ENCODE data around the gene HPSE.
"Not testable (repeated sequence)": the region's sequence is repeated elsewhere in the genome, so short reads cannot be mapped to it uniquely, and the experiment has no call there.

The HPSE gene

GRCh38 chr4:83331956-83332355 lies 2.7 kb downstream of the HPSE start:
- DNase-seq (ENCODE audit: low read depth in 2 of 2) = no peak

GRCh38 chr4:83329521-83330110 lies 5.0 kb downstream of the HPSE start:
- DNase-seq (ENCODE audit: low read depth in 2 of 2) = no peak

- DNase-seq (ENCODE audit: low read depth in 2 of 2) = no peak
These were observed 6.0 kb downstream of the HPSE start for GRCh38 chr4:83328521-83329187.

GRCh38 chr4:83326546-83326945 lies 8.1 kb downstream of the HPSE start:
- DNase-seq (ENCODE audit: low read depth in 2 of 2) = no peak

GRCh38 chr4:83325306-83325705 lies 9.3 kb downstream of the HPSE start:
- not testable (repeated sequence) for DNase-seq (ENCODE audit: low read depth in 2 of 2)

- DNase-seq (ENCODE audit: low read depth in 2 of 2) = no peak
These were observed 11.5 kb downstream of the HPSE start for GRCh38 chr4:83323136-83323535.

- no peak for DNase-seq (ENCODE audit: low read depth in 2 of 2)
These were observed 14.1 kb downstream of the HPSE start for GRCh38 chr4:83320548-83320947.

GRCh38 chr4:83318666-83319065 lies 16.0 kb downstream of the HPSE start:
- no peak for DNase-seq (ENCODE audit: low read depth in 2 of 2)

GRCh38 chr4:83317671-83318070 lies 17.0 kb downstream of the HPSE start:
- DNase-seq (ENCODE audit: low read depth in 2 of 2) = no peak

- no peak for DNase-seq (ENCODE audit: low read depth in 2 of 2)
These were observed 18.0 kb downstream of the HPSE start for GRCh38 chr4:83316459-83317165.

- no peak for DNase-seq (ENCODE audit: low read depth in 2 of 2)
These were observed 19.2 kb downstream of the HPSE start for GRCh38 chr4:83315341-83315870.

GRCh38 chr4:83308672-83309071 lies 26.0 kb downstream of the HPSE start:
- no peak for DNase-seq (ENCODE audit: low read depth in 2 of 2)

- DNase-seq (ENCODE audit: low read depth in 2 of 2) = no peak
These were observed 26.7 kb downstream of the HPSE start for GRCh38 chr4:83307920-83308319.

- DNase-seq (ENCODE audit: low read depth in 2 of 2) = no peak
These were observed 29.5 kb downstream of the HPSE start for GRCh38 chr4:83305187-83305586.

GRCh38 chr4:83297548-83298260 lies 36.9 kb downstream of the HPSE start:
- DNase-seq (ENCODE audit: low read depth in 2 of 2) = no peak

GRCh38 chr4:83293305-83294046 lies 41.2 kb downstream of the HPSE start:
- no peak for DNase-seq (ENCODE audit: low read depth in 2 of 2)

GRCh38 chr4:83290059-83290774 lies 44.4 kb downstream of the HPSE start:
- not testable (repeated sequence) for DNase-seq (ENCODE audit: low read depth in 2 of 2)

- not testable (repeated sequence) for DNase-seq (ENCODE audit: low read depth in 2 of 2)
These were observed 46.3 kb downstream of the HPSE start for GRCh38 chr4:83288381-83288780.

- no peak for DNase-seq (ENCODE audit: low read depth in 2 of 2)
These were observed 49.6 kb downstream of the HPSE start for GRCh38 chr4:83285055-83285407.

GRCh38 chr4:83284193-83285054 lies 50.2 kb downstream of the HPSE start, which contains the start of gene COQ2:
Gene COQ2 (minus strand): TSS chr4:83284798. CDS start chr4:83284764, 34 bp downstream.
- DNase-seq (ENCODE audit: low read depth in 2 of 2) = peak; percentile 87 to 88

All from stimulated activated CD8-positive, alpha-beta memory T cell treated with anti-CD3 and anti-CD28 coated beads, Interleukin-7, amount 100 ng/mL, for 4 hours (primary cell).